ENCODE data around the gene TLR7. TPM values are rescaled to one million over a fixed set of nuclear protein-coding genes. Genes with fewer than 3 reads are reported as not detected.

TLR7 gene
- polyA plus RNA-seq, 1 donor (not counting 4 experiments of a cell fraction or from before 2014, with no cell fraction given): not detected

DNA sequence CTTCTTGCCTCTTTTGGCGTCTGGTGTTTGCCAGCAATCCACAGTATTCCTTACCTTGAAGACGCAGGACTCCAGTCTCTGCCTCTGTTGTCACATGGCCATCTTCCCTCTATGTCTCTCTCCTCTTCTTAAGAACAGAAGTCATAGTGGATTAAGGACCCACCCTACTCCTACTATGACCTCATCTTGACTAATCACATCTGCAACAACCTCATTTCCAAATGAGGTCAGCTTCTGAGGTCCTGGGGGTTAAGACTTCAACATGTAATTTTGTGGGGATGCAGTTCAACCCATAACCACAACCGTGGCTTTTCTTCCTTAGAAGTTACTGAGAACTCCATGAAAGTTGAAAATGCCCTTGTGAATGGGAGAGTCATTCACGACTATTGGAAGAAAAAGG, 62.8 kb downstream of the TLR7 start:
- Histone ChIP-seq H3K79me2 (ENCODE audit: control insufficient read depth, insufficient read depth, low read length) (no peaks in the 10 kb centered on the region), H2AFZ (ENCODE audit: control insufficient read depth, low read length) (no peak overlapping the region), H3K4me2 (ENCODE audit: control insufficient read depth, extremely low read depth, insufficient read depth, low read depth, low read length) (no peak overlapping the region), H3K36me3 (ENCODE audit: control insufficient read depth in 2 of 2, extremely low read depth in 1 of 2, insufficient read depth in 2 of 2, low read length in 2 of 2) (no peaks in the 10 kb centered on the region), H3K4me3 (ENCODE audit: control insufficient read depth in 2 of 3, extremely low read depth in 1 of 3, insufficient read depth in 2 of 3, low read depth in 1 of 3, low read length in 3 of 3) (no peak overlapping the region), H4K20me1 (ENCODE audit: control insufficient read depth, extremely low read depth, insufficient read depth, low read length) (no peaks in the 10 kb centered on the region), H3K27me3 (ENCODE audit: control insufficient read depth, extremely low read depth, insufficient read depth, low read length) (no peaks in the 10 kb centered on the region), H3K9me1 (ENCODE audit: control insufficient read depth, extremely low read depth, insufficient read depth, low read length) (no peaks in the 10 kb centered on the region), H3K27ac (ENCODE audit: control insufficient read depth, insufficient read depth, low read length) (no peak overlapping the region), H3K4me1 (ENCODE audit: control insufficient read depth, extremely low read depth, insufficient read depth, low read length) (no peaks in the 10 kb centered on the region), H3K9ac (ENCODE audit: control insufficient read depth, extremely low read depth, insufficient read depth, low read length) (no peak overlapping the region), H3K9me3 (ENCODE audit: control insufficient read depth, low read depth, low read length) (no peaks in the 10 kb centered on the region)
- FAIRE-seq: no peak
- TF ChIP-seq, protein P1, sequence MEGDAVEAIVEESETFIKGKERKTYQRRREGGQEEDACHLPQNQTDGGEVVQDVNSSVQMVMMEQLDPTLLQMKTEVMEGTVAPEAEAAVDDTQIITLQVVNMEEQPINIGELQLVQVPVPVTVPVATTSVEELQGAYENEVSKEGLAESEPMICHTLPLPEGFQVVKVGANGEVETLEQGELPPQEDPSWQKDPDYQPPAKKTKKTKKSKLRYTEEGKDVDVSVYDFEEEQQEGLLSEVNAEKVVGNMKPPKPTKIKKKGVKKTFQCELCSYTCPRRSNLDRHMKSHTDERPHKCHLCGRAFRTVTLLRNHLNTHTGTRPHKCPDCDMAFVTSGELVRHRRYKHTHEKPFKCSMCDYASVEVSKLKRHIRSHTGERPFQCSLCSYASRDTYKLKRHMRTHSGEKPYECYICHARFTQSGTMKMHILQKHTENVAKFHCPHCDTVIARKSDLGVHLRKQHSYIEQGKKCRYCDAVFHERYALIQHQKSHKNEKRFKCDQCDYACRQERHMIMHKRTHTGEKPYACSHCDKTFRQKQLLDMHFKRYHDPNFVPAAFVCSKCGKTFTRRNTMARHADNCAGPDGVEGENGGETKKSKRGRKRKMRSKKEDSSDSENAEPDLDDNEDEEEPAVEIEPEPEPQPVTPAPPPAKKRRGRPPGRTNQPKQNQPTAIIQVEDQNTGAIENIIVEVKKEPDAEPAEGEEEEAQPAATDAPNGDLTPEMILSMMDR (optimal IDR thresholded peaks at IDR 0.05 in 1 of 3, IDR thresholded peaks at IDR 0.05 in 1 of 3, conservative IDR thresholded peaks at IDR 0.05 in 1 of 3; ENCODE audit: extremely low read depth in 1 of 3, insufficient read depth in 2 of 3, low read length in 3 of 3): no peak
- no peak for TF ChIP-seq EZH2 (IDR thresholded peaks at IDR 0.05; ENCODE audit: low read length)
- dilution Hi-C loops (cut with MboI; ENCODE audit: extremely low pct_ligation_motif_present, low sequenced_read_pairs): no loop called here
- DNase-seq (ENCODE audit: low read depth, low spot score): no peak

DNA sequence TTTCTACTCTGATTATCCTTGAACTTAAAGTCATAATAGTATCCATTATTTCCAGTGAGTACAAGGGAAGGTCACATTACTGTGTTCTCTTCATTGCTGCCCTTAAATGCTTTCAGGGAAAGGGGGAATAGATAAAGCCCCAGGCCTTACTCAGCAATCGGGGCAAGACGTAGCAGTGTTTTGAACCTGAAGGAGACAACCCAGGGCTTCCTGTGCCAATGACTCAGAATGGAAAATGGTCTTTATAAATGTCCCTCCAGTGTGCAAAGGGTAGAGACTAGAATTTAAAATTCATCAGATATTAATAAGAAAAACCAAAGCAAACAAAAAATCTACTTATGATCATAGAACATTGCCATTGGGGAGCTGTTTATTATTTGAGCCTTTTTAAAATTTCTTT, 63.3 kb downstream of the TLR7 start:
- Histone ChIP-seq H2AFZ (ENCODE audit: control insufficient read depth, low read length) (no peak overlapping the region), H3K79me2 (ENCODE audit: control insufficient read depth, insufficient read depth, low read length) (no peaks in the 10 kb centered on the region), H3K4me2 (ENCODE audit: control insufficient read depth, extremely low read depth, insufficient read depth, low read depth, low read length) (no peak overlapping the region), H3K4me1 (ENCODE audit: control insufficient read depth, extremely low read depth, insufficient read depth, low read length) (no peaks in the 10 kb centered on the region), H3K27me3 (ENCODE audit: control insufficient read depth, extremely low read depth, insufficient read depth, low read length) (no peaks in the 10 kb centered on the region), H3K36me3 (ENCODE audit: control insufficient read depth in 2 of 2, extremely low read depth in 1 of 2, insufficient read depth in 2 of 2, low read length in 2 of 2) (no peaks in the 10 kb centered on the region), H3K27ac (ENCODE audit: control insufficient read depth, insufficient read depth, low read length) (no peak overlapping the region), H3K9me3 (ENCODE audit: control insufficient read depth, low read depth, low read length) (no peaks in the 10 kb centered on the region), H3K9ac (ENCODE audit: control insufficient read depth, extremely low read depth, insufficient read depth, low read length) (no peak overlapping the region), H3K4me3 (ENCODE audit: control insufficient read depth in 2 of 3, extremely low read depth in 1 of 3, insufficient read depth in 2 of 3, low read depth in 1 of 3, low read length in 3 of 3) (no peak overlapping the region), H3K9me1 (ENCODE audit: control insufficient read depth, extremely low read depth, insufficient read depth, low read length) (no peaks in the 10 kb centered on the region), H4K20me1 (ENCODE audit: control insufficient read depth, extremely low read depth, insufficient read depth, low read length) (no peaks in the 10 kb centered on the region)
- no peak for FAIRE-seq
- no peak for DNase-seq (ENCODE audit: low read depth, low spot score)
- TF ChIP-seq EZH2 (IDR thresholded peaks at IDR 0.05; ENCODE audit: low read length): no peak
- TF ChIP-seq, protein P1 (optimal IDR thresholded peaks at IDR 0.05 in 1 of 3, IDR thresholded peaks at IDR 0.05 in 1 of 3, conservative IDR thresholded peaks at IDR 0.05 in 1 of 3; ENCODE audit: extremely low read depth in 1 of 3, insufficient read depth in 2 of 3, low read length in 3 of 3): no peak
- dilution Hi-C loops (cut with MboI; ENCODE audit: extremely low pct_ligation_motif_present, low sequenced_read_pairs): no loop called here
